HepG2 (cell line): ENCODE data around the gene ACTRT2. TPM values are rescaled to one million over a fixed set of nuclear protein-coding genes. Genes with fewer than 3 reads are reported as not detected.

ENCODE experiments used
- ATAC-seq: fragments of 200-7000 bp; cut with Tn5 transposase; 3 replicates; pipeline ENCODE4 v1.9.1; 2020; ENCODE audit warnings: mild to moderate bottlenecking, moderate library complexity
- BruUV-seq: library from RNA; stranded (reverse); fragments of 400-500 nt; replicated peaks from 2 replicates; lab custom pipeline; 2021; lab: Mats Ljungman, UMichigan
- CTCF ChIA-PET: fragments of 300-600 bp; formaldehyde crosslinking; extraction: SDS; loops from one replicate; lab custom pipeline; 2021; ENCODE audit warnings: low total read pairs, inconsistent platforms, low intra/inter-chr PET ratio; lab: Yijun Ruan, JAX
- POLR2A ChIA-PET: fragments of 350-600 bp; sonication (Branson Sonifier 250); formaldehyde crosslinking; loops from one replicate; lab custom pipeline; 2020; ENCODE audit warnings: antibody characterized with exemption, inconsistent platforms; lab: Yijun Ruan, JAX
- DNase-seq: peaks from one replicate; pipeline ENCODE4 v3.0.0-alpha.2; 2015; ENCODE audit warnings: low spot score
- FAIRE-seq: peaks from 3 replicates; lab custom pipeline; 2011; peaks lifted over from hg19 to GRCh38; lab: Jason Lieb, UNC
- H2AFZ ChIP-seq: one replicate; pipeline ENCODE4 v1.6.1; 2011; ENCODE audit warnings: low read length, inconsistent platforms
- H3K27ac ChIP-seq: fragments of 300-600 bp; 3 replicates; pipeline ENCODE4 v1.8.0; 2011; ENCODE audit warnings: mixed run types, mild to moderate bottlenecking, mixed read lengths, low read length, inconsistent platforms; ENCODE audit not compliant: insufficient read depth; ENCODE audit errors: extremely low read length
- H3K27me3 ChIP-seq, 2 experiments: fragments of 200-600 bp in 1 of 2; 2 replicates in 1 of 2; 3 replicates in 1 of 2; pipeline versions ENCODE4 v1.6.0 to v1.8.0; 2011; ENCODE audit warnings: low read length in 2 of 2, mild to moderate bottlenecking in 2 of 2, moderate library complexity in 2 of 2, inconsistent platforms in 1 of 2; ENCODE audit not compliant: insufficient read depth in 2 of 2, control insufficient read depth in 1 of 2
- H3K36me3 ChIP-seq, 2 experiments: fragments of 200-600 bp in 1 of 2; replicated peaks in 1 of 2; 2 replicates in 1 of 2; 3 replicates in 1 of 2; pipeline versions ENCODE4 v1.5.1 to v1.8.0; 2011; ENCODE audit warnings: low read length in 2 of 2, inconsistent platforms in 1 of 2; ENCODE audit not compliant: insufficient read depth in 2 of 2, control insufficient read depth in 1 of 2
- H3K4me1 ChIP-seq: 2 replicates; pipeline ENCODE4 v1.5.1; 2012; ENCODE audit warnings: low read length, inconsistent platforms; ENCODE audit not compliant: insufficient read depth
- H3K4me2 ChIP-seq: 2 replicates; pipeline ENCODE4 v1.6.0; 2011; ENCODE audit warnings: low read depth, low read length, inconsistent platforms
- H3K4me3 ChIP-seq, 3 experiments: fragments of 200-600 bp in 1 of 3; sonication (generic), shearing (Covaris generic) in 1 of 3; replicated peaks in 1 of 3; 2 replicates each; pipeline ENCODE4 v1.5.1; 2011 to 2016; ENCODE audit warnings: low read length in 3 of 3, inconsistent platforms in 2 of 3, low read depth in 2 of 3, mild to moderate bottlenecking in 2 of 3, control low read depth in 1 of 3, mixed read lengths in 1 of 3; ENCODE audit not compliant: insufficient read depth in 1 of 3
- H3K79me2 ChIP-seq: one replicate; pipeline ENCODE4 v1.6.1; 2011; ENCODE audit warnings: low read length, inconsistent platforms; ENCODE audit not compliant: insufficient read depth
- H3K9ac ChIP-seq: 2 replicates; pipeline ENCODE4 v1.6.0; 2011; ENCODE audit warnings: mild to moderate bottlenecking, low read depth, low read length, inconsistent platforms; ENCODE audit not compliant: insufficient read depth
- H3K9me3 ChIP-seq: 2 replicates; pipeline ENCODE4 v1.5.1; 2012; ENCODE audit warnings: mild to moderate bottlenecking, low read length
- H4K20me1 ChIP-seq: 2 replicates; pipeline ENCODE4 v1.6.0; 2011; ENCODE audit warnings: inconsistent platforms, mild to moderate bottlenecking, low read length, moderate library complexity; ENCODE audit not compliant: insufficient read depth
- ATRX ChIP-seq: sonication (generic); formaldehyde crosslinking; IDR thresholded peaks from 2 replicates; pipeline ENCODE4 v1.4.0; 2020; ENCODE audit warnings: missing genetic modification reagents, borderline replicate concordance
- CBX2 ChIP-seq, 2 experiments: fragments of 200-600 bp in 1 of 2; sonication (generic); formaldehyde crosslinking in 1 of 2; IDR thresholded peaks; 2 replicates each; pipeline versions ENCODE4 v1.7.0 to v1.8.1; 2018 to 2022; ENCODE audit warnings: low read depth in 2 of 2, low read length in 1 of 2, mild to moderate bottlenecking in 1 of 2, missing genetic modification reagents in 1 of 2
- CHCHD3 ChIP-seq: sonication (generic); formaldehyde crosslinking; IDR thresholded peaks from 2 replicates; pipeline ENCODE4 v1.8.0; 2022; ENCODE audit warnings: mild to moderate bottlenecking, missing genetic modification reagents, moderate library complexity
- GZF1 ChIP-seq: sonication (generic); formaldehyde crosslinking; IDR thresholded peaks from 2 replicates; pipeline ENCODE4 v1.5.1; 2020; ENCODE audit warnings: mild to moderate bottlenecking, missing genetic modification reagents
- MYNN ChIP-seq: sonication (generic); formaldehyde crosslinking; IDR thresholded peaks from 2 replicates; pipeline ENCODE4 v1.4.0; 2020; ENCODE audit warnings: mild to moderate bottlenecking, low read depth, missing genetic modification reagents
- NPAS2 ChIP-seq: sonication (generic); formaldehyde crosslinking; IDR thresholded peaks from 2 replicates; pipeline ENCODE4 v1.8.0; 2022; ENCODE audit warnings: mild to moderate bottlenecking, missing genetic modification reagents, borderline replicate concordance
- STAT5B ChIP-seq: sonication (generic); formaldehyde crosslinking; IDR thresholded peaks from 2 replicates; pipeline ENCODE4 v1.4.0; 2020; ENCODE audit warnings: missing genetic modification reagents
- ZNF260 ChIP-seq: sonication (generic); formaldehyde crosslinking; IDR thresholded peaks from 2 replicates; pipeline ENCODE4 v1.4.0; 2020; ENCODE audit warnings: missing genetic modification reagents, low read depth, mild to moderate bottlenecking, borderline replicate concordance
- ZNF282 ChIP-seq: fragments of 450-650 bp; IDR thresholded peaks from 2 replicates; pipeline ENCODE4 v1.6.1; 2018; ENCODE audit not compliant: partially characterized antibody
- ZNF549 ChIP-seq: sonication (generic); formaldehyde crosslinking; IDR thresholded peaks from 2 replicates; pipeline ENCODE4 v1.5.0; 2020; ENCODE audit warnings: missing genetic modification reagents
- ZNF570 ChIP-seq: sonication (generic); formaldehyde crosslinking; IDR thresholded peaks from 2 replicates; pipeline ENCODE4 v1.4.0; 2020; ENCODE audit warnings: mild to moderate bottlenecking, missing genetic modification reagents, borderline replicate concordance
- ZNF572 ChIP-seq: sonication (generic); formaldehyde crosslinking; IDR thresholded peaks from 2 replicates; pipeline ENCODE4 v1.5.1; 2020; ENCODE audit warnings: mild to moderate bottlenecking, missing genetic modification reagents
- WGBS: methylation state at CpG from one replicate; pipeline ENCODE4 v1.1.6; 2017; ENCODE audit warnings: low lambda C conversion rate; 5-methylcytosine and 5-hydroxymethylcytosine counted together
- in situ Hi-C: cut with HindIII; loops from 2 replicates; pipeline ENCODE4 v1.10.0; 2017; ENCODE audit warnings: low pct_unique_long_range_greater_than_20kb; ENCODE audit not compliant: extremely low pct_ligation_motif_present
- intact Hi-C: fragments of 100-400 bp; cut with micrococcal nuclease; formaldehyde crosslinking; loops from one replicate; pipeline ENCODE4 v1.10.0; 2022; ENCODE audit not compliant: unreplicated experiment
- polyA plus RNA-seq, 8 experiments: library from polyadenylated mRNA; depleted of rRNA in 3 of 8; stranded (reverse) in 7 of 8; unstranded in 1 of 8; fragments of >200 nt; fragmentation: Illumina TruSeq in 4 of 8; extraction: Trizol in 4 of 8; gene quantifications; 2 replicates each; pipeline versions ENCODE4 v1.2.1 to v1.2.3, GENCODE V29; 2011 to 2016; ENCODE audit warnings: low read depth in 4 of 8, missing spikeins in 1 of 8, mixed read lengths in 1 of 8; ENCODE audit not compliant: insufficient read depth in 1 of 8
- total RNA-seq, 5 experiments: library from RNA; depleted of rRNA; stranded (reverse); fragments of >200 nt; fragmentation: Illumina TruSeq; extraction: Trizol; gene quantifications; 2 replicates each; pipeline ENCODE4 v1.2.3, GENCODE V29; 2016; ENCODE audit warnings: low read depth in 1 of 5
- TF ChIP-seq, protein P1 (sequence below): sonication (generic); formaldehyde crosslinking; IDR thresholded peaks from 2 replicates; pipeline ENCODE4 v1.5.1; 2020; ENCODE audit warnings: missing genetic modification reagents, mild to moderate bottlenecking, borderline replicate concordance
- TF ChIP-seq, protein P2 (sequence below): sonication (generic); formaldehyde crosslinking; IDR thresholded peaks from 2 replicates; pipeline ENCODE4 v1.9.0; 2021; ENCODE audit warnings: mild to moderate bottlenecking, missing genetic modification reagents
- TF ChIP-seq, protein P3 (sequence below): sonication (generic); formaldehyde crosslinking; IDR thresholded peaks from 2 replicates; pipeline ENCODE4 v1.8.1; 2023; ENCODE audit warnings: mild to moderate bottlenecking, inconsistent platforms, moderate library complexity, missing genetic modification reagents, borderline replicate concordance

The ACTRT2 gene
- total and polyA plus RNA-seq, 2 of the 13 experiments (the other 11 are each of a cell fraction or from before 2014, with no cell fraction given), result not detected

DNA sequence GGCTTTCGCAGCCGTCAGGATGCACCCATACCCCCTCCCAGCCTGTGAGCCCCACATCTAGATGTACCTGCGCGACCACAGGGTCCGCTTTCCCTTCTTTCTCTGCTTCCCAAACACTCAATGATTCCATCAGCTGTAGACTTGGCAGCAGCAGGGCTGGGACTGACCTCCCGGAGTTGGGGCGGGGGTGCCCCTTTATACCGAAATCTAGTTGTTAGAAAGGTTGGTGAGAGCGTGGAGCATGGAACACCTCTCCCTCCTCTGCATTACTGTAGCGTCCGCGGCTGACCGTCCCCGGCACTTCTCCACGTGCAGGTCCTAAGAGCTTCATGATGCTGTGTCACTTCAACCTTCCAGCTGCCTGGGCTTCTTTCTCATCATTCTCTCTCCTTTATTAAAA is 21.1 kb upstream of the ACTRT2 start:
- FAIRE-seq, result no peak
- Histone ChIP-seq H3K4me3 (no peak overlapping the region), H4K20me1 (no peaks in the 10 kb centered on the region), H3K27ac (no peak overlapping the region), H3K9ac (no peak overlapping the region), H3K36me3 (no peaks in the 10 kb centered on the region), H3K9me3 (0 out of 2 replicates have a peak, but pooled peaks cover 4% of the 10 kb centered on the region), H3K4me2 (no peak overlapping the region), H3K79me2 (no peaks in the 10 kb centered on the region), H3K4me1 (no peaks in the 10 kb centered on the region), H2AFZ (no peak overlapping the region), H3K27me3 (peaks cover 1 to 65% of the 10 kb centered on the region in 2 experiments; a peak in 3 of 5 replicates)
- 67% methylated on average over 14 of the region's 15 CpGs for WGBS
- no peak for ATAC-seq
- in situ Hi-C loops, result no loop called here
- intact Hi-C loops, result no loop called here
- no TSS peak for BruUV-seq
- CTCF ChIA-PET, result no interaction called here
- no peak for DNase-seq
- POLR2A ChIA-PET, result no interaction called here
- TF ChIP-seq NPAS2 (CRISPR knock-in tag) (no peak), ZNF570 (no peak), STAT5B (CRISPR knock-in tag) (no peak), MYNN (CRISPR knock-in tag) (no peak), ZNF572 (CRISPR knock-in tag) (no peak), ATRX (CRISPR knock-in tag) (no peak), CHCHD3 (CRISPR knock-in tag) (no peak), ZNF282 (no peak), GZF1 (no peak), CBX2 (IDR thresholded peaks at IDR 0.05; ENCODE audit: low read depth, low read length) (no peak), CBX2 (CRISPR knock-in tag; IDR thresholded peaks at IDR 0.05; ENCODE audit: low read depth) (no peak), ZNF549 (CRISPR knock-in tag) (no peak), ZNF260 (no peak)
- TF ChIP-seq, protein P1, sequence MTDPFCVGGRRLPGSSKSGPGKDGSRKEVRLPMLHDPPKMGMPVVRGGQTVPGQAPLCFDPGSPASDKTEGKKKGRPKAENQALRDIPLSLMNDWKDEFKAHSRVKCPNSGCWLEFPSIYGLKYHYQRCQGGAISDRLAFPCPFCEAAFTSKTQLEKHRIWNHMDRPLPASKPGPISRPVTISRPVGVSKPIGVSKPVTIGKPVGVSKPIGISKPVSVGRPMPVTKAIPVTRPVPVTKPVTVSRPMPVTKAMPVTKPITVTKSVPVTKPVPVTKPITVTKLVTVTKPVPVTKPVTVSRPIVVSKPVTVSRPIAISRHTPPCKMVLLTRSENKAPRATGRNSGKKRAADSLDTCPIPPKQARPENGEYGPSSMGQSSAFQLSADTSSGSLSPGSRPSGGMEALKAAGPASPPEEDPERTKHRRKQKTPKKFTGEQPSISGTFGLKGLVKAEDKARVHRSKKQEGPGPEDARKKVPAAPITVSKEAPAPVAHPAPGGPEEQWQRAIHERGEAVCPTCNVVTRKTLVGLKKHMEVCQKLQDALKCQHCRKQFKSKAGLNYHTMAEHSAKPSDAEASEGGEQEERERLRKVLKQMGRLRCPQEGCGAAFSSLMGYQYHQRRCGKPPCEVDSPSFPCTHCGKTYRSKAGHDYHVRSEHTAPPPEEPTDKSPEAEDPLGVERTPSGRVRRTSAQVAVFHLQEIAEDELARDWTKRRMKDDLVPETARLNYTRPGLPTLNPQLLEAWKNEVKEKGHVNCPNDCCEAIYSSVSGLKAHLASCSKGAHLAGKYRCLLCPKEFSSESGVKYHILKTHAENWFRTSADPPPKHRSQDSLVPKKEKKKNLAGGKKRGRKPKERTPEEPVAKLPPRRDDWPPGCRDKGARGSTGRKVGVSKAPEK (CRISPR knock-in tag), result no peak
- TF ChIP-seq, protein P2, sequence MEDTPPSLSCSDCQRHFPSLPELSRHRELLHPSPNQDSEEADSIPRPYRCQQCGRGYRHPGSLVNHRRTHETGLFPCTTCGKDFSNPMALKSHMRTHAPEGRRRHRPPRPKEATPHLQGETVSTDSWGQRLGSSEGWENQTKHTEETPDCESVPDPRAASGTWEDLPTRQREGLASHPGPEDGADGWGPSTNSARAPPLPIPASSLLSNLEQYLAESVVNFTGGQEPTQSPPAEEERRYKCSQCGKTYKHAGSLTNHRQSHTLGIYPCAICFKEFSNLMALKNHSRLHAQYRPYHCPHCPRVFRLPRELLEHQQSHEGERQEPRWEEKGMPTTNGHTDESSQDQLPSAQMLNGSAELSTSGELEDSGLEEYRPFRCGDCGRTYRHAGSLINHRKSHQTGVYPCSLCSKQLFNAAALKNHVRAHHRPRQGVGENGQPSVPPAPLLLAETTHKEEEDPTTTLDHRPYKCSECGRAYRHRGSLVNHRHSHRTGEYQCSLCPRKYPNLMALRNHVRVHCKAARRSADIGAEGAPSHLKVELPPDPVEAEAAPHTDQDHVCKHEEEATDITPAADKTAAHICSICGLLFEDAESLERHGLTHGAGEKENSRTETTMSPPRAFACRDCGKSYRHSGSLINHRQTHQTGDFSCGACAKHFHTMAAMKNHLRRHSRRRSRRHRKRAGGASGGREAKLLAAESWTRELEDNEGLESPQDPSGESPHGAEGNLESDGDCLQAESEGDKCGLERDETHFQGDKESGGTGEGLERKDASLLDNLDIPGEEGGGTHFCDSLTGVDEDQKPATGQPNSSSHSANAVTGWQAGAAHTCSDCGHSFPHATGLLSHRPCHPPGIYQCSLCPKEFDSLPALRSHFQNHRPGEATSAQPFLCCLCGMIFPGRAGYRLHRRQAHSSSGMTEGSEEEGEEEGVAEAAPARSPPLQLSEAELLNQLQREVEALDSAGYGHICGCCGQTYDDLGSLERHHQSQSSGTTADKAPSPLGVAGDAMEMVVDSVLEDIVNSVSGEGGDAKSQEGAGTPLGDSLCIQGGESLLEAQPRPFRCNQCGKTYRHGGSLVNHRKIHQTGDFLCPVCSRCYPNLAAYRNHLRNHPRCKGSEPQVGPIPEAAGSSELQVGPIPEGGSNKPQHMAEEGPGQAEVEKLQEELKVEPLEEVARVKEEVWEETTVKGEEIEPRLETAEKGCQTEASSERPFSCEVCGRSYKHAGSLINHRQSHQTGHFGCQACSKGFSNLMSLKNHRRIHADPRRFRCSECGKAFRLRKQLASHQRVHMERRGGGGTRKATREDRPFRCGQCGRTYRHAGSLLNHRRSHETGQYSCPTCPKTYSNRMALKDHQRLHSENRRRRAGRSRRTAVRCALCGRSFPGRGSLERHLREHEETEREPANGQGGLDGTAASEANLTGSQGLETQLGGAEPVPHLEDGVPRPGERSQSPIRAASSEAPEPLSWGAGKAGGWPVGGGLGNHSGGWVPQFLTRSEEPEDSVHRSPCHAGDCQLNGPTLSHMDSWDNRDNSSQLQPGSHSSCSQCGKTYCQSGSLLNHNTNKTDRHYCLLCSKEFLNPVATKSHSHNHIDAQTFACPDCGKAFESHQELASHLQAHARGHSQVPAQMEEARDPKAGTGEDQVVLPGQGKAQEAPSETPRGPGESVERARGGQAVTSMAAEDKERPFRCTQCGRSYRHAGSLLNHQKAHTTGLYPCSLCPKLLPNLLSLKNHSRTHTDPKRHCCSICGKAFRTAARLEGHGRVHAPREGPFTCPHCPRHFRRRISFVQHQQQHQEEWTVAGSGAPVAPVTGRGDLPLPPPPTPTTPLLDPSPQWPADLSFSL (CRISPR knock-in tag), result no peak
- TF ChIP-seq, protein P3, sequence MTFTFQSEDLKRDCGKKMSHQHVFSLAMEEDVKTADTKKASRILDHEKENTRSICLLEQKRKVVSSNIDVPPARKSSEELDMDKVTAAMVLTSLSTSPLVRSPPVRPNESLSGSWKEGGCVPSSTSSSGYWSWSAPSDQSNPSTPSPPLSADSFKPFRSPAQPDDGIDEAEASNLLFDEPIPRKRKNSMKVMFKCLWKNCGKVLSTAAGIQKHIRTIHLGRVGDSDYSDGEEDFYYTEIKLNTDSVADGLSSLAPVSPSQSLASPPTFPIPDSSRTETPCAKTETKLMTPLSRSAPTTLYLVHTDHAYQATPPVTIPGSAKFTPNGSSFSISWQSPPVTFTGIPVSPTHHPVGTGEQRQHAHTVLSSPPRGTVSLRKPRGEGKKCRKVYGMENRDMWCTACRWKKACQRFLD (CRISPR knock-in tag), result no peak
